ENCODE measurements around the gene CCDC90B.
"Not testable (repeated sequence)": the region's sequence is repeated elsewhere in the genome, so short reads cannot be mapped to it uniquely, and the experiment has no call there.

CCDC90B gene

DNA sequence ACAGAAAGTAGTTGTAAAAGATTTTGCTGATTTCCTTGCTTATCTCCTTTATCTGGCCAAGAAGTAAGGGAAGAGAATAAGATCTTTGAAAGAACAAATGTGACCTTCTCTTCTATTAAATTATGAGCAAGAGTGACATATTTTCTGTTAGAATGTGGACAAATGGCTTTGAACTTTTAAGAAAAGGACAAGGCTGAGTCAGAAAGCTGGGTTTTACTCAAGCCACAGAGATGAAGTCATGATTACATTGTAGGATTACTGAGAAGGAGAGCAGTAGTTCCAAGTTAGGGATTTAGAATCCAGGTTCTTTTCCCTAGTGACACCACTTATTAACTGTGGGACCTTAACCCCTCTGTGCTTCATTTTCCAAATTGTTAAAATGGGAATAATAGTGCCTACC lies 13.5 kb downstream of the CCDC90B start:
- no peaks in the 10 kb centered on the region for H3K9me3 ChIP-seq (ENCODE audit: insufficient read depth, low read length, severe bottlenecking)
- H3K4me2 ChIP-seq (ENCODE audit: insufficient read depth, low read length) = no peak overlapping the region
- TF ChIP-seq, protein P1, sequence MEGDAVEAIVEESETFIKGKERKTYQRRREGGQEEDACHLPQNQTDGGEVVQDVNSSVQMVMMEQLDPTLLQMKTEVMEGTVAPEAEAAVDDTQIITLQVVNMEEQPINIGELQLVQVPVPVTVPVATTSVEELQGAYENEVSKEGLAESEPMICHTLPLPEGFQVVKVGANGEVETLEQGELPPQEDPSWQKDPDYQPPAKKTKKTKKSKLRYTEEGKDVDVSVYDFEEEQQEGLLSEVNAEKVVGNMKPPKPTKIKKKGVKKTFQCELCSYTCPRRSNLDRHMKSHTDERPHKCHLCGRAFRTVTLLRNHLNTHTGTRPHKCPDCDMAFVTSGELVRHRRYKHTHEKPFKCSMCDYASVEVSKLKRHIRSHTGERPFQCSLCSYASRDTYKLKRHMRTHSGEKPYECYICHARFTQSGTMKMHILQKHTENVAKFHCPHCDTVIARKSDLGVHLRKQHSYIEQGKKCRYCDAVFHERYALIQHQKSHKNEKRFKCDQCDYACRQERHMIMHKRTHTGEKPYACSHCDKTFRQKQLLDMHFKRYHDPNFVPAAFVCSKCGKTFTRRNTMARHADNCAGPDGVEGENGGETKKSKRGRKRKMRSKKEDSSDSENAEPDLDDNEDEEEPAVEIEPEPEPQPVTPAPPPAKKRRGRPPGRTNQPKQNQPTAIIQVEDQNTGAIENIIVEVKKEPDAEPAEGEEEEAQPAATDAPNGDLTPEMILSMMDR (IDR thresholded peaks at IDR 0.05; ENCODE audit: borderline replicate concordance, extremely low read depth, low read length, poor library complexity, severe bottlenecking) = no peak
- no peak for TF ChIP-seq EZH2 (IDR thresholded peaks at IDR 0.05; ENCODE audit: borderline replicate concordance, low read depth, low read length, severe bottlenecking)
- DNase-seq = no peak
- peaks cover 42% of the 10 kb centered on the region for H3K36me3 ChIP-seq (ENCODE audit: insufficient read depth, low read length)
- ATAC-seq (ENCODE audit: insufficient read depth, low read depth) = no peak
- no peaks in the 10 kb centered on the region for H3K4me1 ChIP-seq (ENCODE audit: insufficient read depth, low read length)
- no peaks in the 10 kb centered on the region; the same call in 1 of the 2 replicates for H3K79me2 ChIP-seq (ENCODE audit: insufficient read depth, low read length)
- H3K9ac ChIP-seq (ENCODE audit: low read depth, low read length) = no peak overlapping the region
- H3K27ac ChIP-seq (ENCODE audit: low read length) = no peak overlapping the region
- no peaks in the 10 kb centered on the region for H3K27me3 ChIP-seq (ENCODE audit: insufficient read depth, low read length, poor library complexity)
- no peak overlapping the region for H2AFZ ChIP-seq (ENCODE audit: low read depth, low read length)
- no peaks in the 10 kb centered on the region for H4K20me1 ChIP-seq (ENCODE audit: insufficient read depth, low read length)
- no peak overlapping the region for H3K4me3 ChIP-seq (ENCODE audit: low read depth in 1 of 2, low read length in 2 of 2)

DNA sequence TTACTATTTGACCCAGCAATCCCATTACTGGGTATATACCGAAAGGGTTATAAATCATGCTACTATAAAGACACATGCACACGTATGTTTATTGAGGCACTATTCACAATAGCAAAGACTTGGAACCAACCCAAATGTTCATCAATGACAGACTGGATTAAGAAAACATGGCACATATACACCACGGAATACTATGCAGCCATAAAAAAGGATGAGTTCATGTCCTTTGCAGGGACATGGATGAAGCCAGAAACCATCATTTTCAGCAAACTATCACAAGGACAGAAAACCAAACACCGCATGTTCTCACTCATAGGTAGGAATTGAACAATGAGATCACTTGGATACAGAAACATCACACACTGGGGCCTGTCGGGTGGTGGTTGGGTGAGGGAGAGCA lies 14.4 kb downstream of the CCDC90B start:
- not testable (repeated sequence) for H3K79me2 ChIP-seq (ENCODE audit: insufficient read depth, low read length); ATAC-seq (ENCODE audit: insufficient read depth, low read depth); H2AFZ ChIP-seq (ENCODE audit: low read depth, low read length); H3K4me3 ChIP-seq (ENCODE audit: low read depth in 1 of 2, low read length in 2 of 2); DNase-seq; H3K9ac ChIP-seq (ENCODE audit: low read depth, low read length); H3K9me3 ChIP-seq (ENCODE audit: insufficient read depth, low read length, severe bottlenecking); H3K4me2 ChIP-seq (ENCODE audit: insufficient read depth, low read length); H3K27ac ChIP-seq (ENCODE audit: low read length); H3K27me3 ChIP-seq (ENCODE audit: insufficient read depth, low read length, poor library complexity); H3K4me1 ChIP-seq (ENCODE audit: insufficient read depth, low read length); H4K20me1 ChIP-seq (ENCODE audit: insufficient read depth, low read length)
- H3K36me3 ChIP-seq (ENCODE audit: insufficient read depth, low read length) = peaks cover 41% of the 10 kb centered on the region

DNA sequence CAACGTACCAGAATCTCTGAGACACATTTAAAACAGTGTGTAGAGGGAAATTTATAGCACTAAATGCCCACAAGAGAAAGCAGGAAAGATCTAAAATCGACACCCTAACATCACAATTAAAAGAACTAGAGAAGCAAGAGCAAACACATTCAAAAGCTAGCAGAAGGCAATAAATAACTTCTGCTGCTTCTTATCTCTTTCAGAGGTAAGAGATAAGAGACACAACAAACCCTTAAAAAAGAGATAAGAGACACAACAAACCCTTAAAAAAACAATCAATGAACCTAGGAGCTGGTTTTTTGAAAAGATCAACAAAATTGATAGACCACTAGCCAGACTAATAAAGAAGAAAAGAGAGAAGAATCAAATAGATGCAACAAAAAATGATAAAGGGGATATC lies 17.1 kb downstream of the CCDC90B start:
- not testable (repeated sequence) for H3K4me3 ChIP-seq (ENCODE audit: low read depth in 1 of 2, low read length in 2 of 2); H3K9ac ChIP-seq (ENCODE audit: low read depth, low read length); H3K4me2 ChIP-seq (ENCODE audit: insufficient read depth, low read length); H2AFZ ChIP-seq (ENCODE audit: low read depth, low read length); DNase-seq; H3K79me2 ChIP-seq (ENCODE audit: insufficient read depth, low read length); H3K27me3 ChIP-seq (ENCODE audit: insufficient read depth, low read length, poor library complexity); H3K27ac ChIP-seq (ENCODE audit: low read length); H3K4me1 ChIP-seq (ENCODE audit: insufficient read depth, low read length); ATAC-seq (ENCODE audit: insufficient read depth, low read depth); H3K9me3 ChIP-seq (ENCODE audit: insufficient read depth, low read length, severe bottlenecking); H4K20me1 ChIP-seq (ENCODE audit: insufficient read depth, low read length)
- H3K36me3 ChIP-seq (ENCODE audit: insufficient read depth, low read length) = peaks cover 44% of the 10 kb centered on the region

DNA sequence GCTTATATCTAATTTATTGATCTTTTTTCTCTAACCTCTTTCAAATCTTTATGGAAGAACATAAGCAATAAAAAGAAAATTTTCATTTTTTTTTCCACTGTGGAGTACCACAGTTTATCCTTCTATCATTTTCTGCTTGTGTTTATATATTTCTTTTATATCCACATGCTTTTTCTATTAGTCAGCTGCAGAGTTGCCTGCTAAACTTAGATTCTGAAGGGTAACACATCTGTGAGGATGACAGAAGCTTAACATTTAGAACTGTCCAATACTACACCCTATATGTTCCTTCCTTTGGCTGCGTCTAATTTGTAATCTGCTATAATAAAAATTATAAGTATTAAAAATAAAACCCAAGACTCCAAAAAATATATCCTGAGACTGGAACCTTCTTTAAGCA lies 20.8 kb downstream of the CCDC90B start:
- Histone ChIP-seq H3K4me1 (ENCODE audit: insufficient read depth, low read length) (no peaks in the 10 kb centered on the region), H3K36me3 (ENCODE audit: insufficient read depth, low read length) (peaks cover 50% of the 10 kb centered on the region), H4K20me1 (ENCODE audit: insufficient read depth, low read length) (no peaks in the 10 kb centered on the region), H3K27ac (ENCODE audit: low read length) (no peak overlapping the region), H2AFZ (ENCODE audit: low read depth, low read length) (no peak overlapping the region), H3K9ac (ENCODE audit: low read depth, low read length) (no peak overlapping the region), H3K4me3 (ENCODE audit: low read depth in 1 of 2, low read length in 2 of 2) (no peak overlapping the region), H3K4me2 (ENCODE audit: insufficient read depth, low read length) (no peak overlapping the region), H3K27me3 (ENCODE audit: insufficient read depth, low read length, poor library complexity) (no peaks in the 10 kb centered on the region), H3K9me3 (ENCODE audit: insufficient read depth, low read length, severe bottlenecking) (no peaks in the 10 kb centered on the region), H3K79me2 (ENCODE audit: insufficient read depth, low read length) (no peaks in the 10 kb centered on the region)
- ATAC-seq (ENCODE audit: insufficient read depth, low read depth) = no peak
- TF ChIP-seq EZH2 (IDR thresholded peaks at IDR 0.05; ENCODE audit: borderline replicate concordance, low read depth, low read length, severe bottlenecking) = no peak
- TF ChIP-seq, protein P1 (IDR thresholded peaks at IDR 0.05; ENCODE audit: borderline replicate concordance, extremely low read depth, low read length, poor library complexity, severe bottlenecking) = no peak
- DNase-seq = no peak

All from DND-41 (cell line).